HUES64 (cell line): ENCODE results near the gene PWWP2B.
A peak's percentile ranks its signal among the peaks of the same experiment; 100 is the strongest.

Experiments used
- H3K27ac ChIP-seq: 2 replicates; pipeline ENCODE4 v1.7.0; 2013; ENCODE audit warnings: low read depth, low read length, inconsistent platforms
- H3K27me3 ChIP-seq: 2 replicates; pipeline ENCODE4 v1.6.1; 2013; ENCODE audit warnings: mild to moderate bottlenecking, low read length; ENCODE audit not compliant: insufficient read depth
- H3K36me3 ChIP-seq: 2 replicates; pipeline ENCODE4 v1.6.1; 2013; ENCODE audit warnings: mild to moderate bottlenecking, low read length; ENCODE audit not compliant: insufficient read depth
- H3K4me1 ChIP-seq: 2 replicates; pipeline ENCODE4 v1.6.1; 2013; ENCODE audit warnings: mild to moderate bottlenecking, low read length, moderate library complexity; ENCODE audit not compliant: insufficient read depth
- H3K4me3 ChIP-seq: 2 replicates; pipeline ENCODE4 v1.5.1; 2013; ENCODE audit warnings: mild to moderate bottlenecking, low read length, moderate library complexity
- H3K9ac ChIP-seq: 2 replicates; pipeline ENCODE4 v1.6.1; 2013; ENCODE audit warnings: mild to moderate bottlenecking, low read depth, low read length
- H3K9me3 ChIP-seq: 2 replicates; pipeline ENCODE4 v1.6.1; 2013; ENCODE audit warnings: low read depth, low read length; ENCODE audit not compliant: insufficient read depth
- WGBS: fragments of 150-250, 120-280 bp; methylation state at CpG from one replicate; pipeline ENCODE4 v1.1.7; 2013; ENCODE audit warnings: missing lambda C conversion rate; 5-methylcytosine and 5-hydroxymethylcytosine counted together

PWWP2B gene

DNA sequence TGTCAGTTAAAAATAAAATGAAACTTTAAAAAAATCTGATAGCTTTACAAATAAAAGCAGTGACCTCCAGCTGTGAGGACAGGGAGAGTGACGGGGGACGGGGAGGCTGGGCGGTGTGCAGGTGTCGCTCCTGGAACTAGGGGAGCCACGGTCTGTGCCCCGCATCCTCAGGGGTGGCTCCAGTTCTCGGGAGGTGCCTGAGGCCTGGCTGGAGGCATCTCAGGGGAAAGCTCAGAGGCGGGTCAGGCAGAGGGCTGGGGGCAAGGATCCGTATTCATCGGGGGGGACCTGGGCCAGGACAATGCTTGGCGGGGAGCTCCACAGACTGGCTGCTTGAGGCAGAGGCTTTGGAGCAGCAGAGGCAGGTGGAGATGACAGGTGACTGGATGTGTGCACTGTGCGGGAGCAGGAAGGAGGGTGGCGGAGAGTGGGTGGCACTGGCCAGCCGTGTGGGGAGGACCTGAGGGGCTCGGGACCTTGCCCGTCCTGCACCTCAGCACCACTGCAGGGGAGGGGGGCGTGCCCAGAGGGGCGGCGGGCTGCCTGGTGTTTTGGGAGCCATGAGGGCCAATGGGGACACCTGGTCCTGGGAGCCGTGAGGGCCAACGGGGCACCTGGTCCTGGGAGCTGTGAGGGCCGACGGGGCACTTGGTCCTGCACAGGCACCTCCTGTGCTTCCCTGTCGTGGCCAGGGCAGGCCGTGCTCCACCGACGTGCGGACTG is 13.2 kb downstream of the PWWP2B start:
- Histone ChIP-seq H3K36me3 (0 out of 2 replicates have a peak, but pooled peaks cover 6% of the 10 kb centered on the region), H3K27me3 (no peaks in the 10 kb centered on the region), H3K27ac (no peak overlapping the region), H3K9me3 (no peaks in the 10 kb centered on the region), H3K4me3 (no peak overlapping the region), H3K9ac (no peak overlapping the region), H3K4me1 (peaks cover 41% of the 10 kb centered on the region)
- 90% methylated on average over 28 of the region's 28 CpGs for WGBS

DNA sequence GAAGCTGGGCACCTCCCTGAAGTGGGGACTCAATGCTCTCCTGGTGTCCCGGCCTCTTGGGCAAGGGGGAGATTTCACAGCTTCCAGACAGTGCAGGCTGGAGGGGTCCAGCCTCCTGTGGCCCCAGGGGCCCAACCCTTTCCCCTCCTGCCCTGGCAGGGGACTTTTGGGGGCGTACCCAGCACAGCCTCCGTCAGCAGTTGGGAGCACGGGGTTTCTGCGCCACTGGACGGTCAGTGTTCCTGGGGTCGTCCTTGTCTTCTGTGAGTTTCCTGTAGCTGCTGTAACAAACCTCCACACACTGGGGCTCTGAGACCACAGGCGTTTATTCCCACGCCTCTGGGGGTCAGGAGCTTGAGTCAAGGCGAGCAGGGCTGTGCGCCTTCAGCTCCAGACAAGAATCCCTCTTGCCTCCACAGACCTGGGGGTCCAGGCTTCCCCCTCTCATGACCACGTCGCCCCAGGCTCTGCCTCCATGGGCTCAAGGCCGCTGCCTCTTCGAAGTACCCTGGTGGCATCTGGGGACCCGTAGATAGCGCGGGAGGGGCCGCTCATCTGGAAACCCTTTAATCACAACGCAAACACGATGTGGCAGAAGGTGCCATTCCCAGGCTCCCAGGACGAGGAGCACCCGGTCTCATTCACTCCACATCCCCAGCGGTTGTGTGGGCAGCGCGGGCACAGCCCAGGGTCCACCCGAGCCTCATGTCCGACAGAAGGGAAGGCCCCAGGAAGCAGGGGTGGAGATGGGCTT is 14.0 kb downstream of the PWWP2B start:
- Histone ChIP-seq H3K27me3 (no peaks in the 10 kb centered on the region), H3K4me3 (no peak overlapping the region), H3K9me3 (no peaks in the 10 kb centered on the region), H3K4me1 (peaks cover 41% of the 10 kb centered on the region), H3K27ac (no peak overlapping the region), H3K9ac (no peak overlapping the region), H3K36me3 (0 out of 2 replicates have a peak, but pooled peaks cover 6% of the 10 kb centered on the region)
- 94% methylated on average over 28 of the region's 28 CpGs for WGBS

DNA sequence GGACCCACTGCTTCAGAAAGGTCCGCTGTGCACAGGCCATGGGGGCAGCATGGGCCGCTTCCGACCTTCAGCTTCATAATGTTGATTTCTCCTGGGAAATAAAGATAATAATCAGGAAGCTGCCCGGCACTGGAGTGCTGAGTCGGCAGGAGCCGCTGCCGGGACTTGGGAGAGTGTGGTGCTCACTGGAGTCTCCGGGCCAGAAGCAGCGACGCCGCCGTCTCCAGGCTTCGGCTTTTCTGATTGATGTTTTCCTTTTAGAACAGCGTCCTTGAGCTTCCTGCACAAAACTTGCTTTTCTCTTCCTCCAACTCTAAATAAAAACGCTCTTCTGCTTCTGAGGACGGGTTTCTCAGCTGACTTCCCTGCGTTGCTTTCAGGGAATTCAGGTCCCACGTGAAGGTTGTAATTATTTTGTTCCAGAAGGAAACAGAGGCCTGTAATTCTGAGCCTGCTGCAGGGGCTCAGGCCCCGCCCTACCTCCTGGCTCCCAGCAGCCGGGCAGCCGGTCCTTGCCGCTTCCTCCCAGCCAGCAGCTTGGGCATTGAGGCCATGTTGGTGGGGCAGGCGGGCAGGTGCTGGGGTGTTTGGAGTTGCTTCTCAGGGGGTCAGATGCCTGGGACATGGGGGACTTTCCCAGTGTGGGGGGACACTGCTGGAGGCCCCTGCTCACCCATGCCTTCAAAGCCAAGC is 14.7 kb downstream of the PWWP2B start:
- Histone ChIP-seq H3K36me3 (no peaks in the 10 kb centered on the region), H3K4me1 (peaks cover 41% of the 10 kb centered on the region), H3K9me3 (no peaks in the 10 kb centered on the region), H3K4me3 (no peak overlapping the region), H3K27me3 (no peaks in the 10 kb centered on the region), H3K27ac (0 out of 2 replicates have a peak overlapping the region, but pooled peaks have one; percentile 25), H3K9ac (no peak overlapping the region)
- WGBS = 77% methylated on average over 23 of the region's 23 CpGs

DNA sequence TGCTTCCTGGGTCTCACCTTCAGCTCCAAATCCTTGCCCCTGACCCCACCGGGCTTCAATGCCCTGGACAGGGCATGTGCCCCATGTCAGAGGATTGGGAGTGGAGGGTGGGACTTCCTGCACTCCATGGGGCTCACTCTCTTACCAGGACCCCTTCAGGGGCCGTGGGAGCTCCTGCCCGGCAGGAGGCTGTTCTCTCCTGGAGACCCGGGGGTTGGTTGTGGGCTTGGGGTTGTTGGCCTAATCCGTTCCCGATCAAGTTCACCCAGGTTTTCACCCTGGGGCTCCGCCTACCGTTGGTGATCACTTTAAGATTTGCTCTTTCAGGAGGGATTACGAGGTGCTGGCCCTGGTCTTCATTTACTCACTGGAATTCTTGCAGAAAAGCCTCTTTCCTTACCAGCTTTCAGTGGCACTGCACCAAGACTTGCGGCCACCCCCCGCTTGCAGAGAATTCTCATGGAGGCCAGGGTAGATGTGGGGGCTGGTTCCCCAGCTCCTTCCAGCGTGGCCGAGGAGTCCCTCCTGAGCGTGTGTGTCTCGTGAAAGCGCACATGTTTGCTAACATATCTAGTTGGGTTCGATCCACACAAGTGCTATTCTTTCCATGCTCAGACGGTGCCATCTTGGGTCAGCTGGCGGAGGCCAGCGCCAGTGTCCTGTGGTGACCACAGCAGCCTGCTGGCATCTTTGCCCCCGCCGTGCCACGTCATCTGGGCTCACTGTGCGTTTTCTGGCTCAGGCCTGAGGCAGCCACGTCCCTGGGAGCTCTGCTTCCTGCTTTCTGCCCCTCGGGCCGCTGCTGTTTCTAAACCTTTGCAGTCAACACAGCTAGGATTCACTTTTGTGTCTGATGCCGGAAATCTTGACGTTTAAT is 15.6 kb downstream of the PWWP2B start:
- WGBS = 86% methylated on average over 27 of the region's 29 CpGs

DNA sequence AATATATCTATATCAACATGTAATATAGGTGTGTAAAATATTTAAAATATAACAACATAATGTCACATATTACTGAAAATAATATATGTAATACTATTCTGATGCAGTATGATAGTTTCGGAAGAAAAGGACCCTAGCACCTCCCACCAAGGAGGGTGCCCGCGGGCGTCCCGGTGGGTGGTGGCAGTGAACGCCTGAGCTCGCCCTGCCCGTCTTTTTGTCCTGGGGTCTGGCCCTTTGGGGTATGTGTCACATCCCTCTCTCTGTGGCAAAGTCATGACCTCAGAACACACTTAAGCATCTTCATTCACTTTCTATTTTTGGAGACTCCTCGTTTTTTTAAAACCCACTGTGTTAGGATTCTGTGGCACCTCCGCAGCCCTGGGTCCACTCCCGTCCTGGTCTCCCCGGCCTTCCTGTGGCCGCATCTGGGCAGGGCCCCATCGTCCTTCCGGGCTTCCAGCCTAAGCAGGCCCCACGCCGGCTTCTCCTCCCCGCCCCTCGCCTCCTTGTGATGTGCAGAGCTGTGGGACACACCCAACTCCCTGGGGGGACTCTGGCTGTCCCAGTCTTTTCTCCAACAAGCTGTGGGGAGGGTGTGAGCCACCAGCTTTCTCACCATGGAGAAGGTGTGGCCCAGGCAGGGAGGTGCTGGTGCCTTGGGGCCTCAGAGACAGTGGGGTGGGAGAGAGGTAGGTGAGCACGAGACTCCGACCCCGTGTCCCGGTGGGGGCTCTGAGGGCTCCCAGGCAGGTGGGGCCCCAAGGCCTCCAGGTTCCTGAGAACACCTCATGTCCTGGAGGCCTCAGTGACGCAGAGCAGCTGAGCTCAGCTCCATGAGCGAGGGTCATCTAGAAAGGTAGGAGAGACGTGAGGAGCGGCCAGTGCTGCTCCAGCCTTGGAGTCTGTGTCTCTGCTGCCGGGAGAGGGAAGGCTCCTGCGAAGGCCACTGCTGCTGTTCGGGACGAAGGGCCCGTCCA is 16.5 kb downstream of the PWWP2B start:
- Histone ChIP-seq H3K4me1 (peaks cover 33% of the 10 kb centered on the region), H3K36me3 (no peaks in the 10 kb centered on the region), H3K9ac (no peak overlapping the region), H3K9me3 (no peaks in the 10 kb centered on the region), H3K27me3 (no peaks in the 10 kb centered on the region), H3K27ac (no peak overlapping the region), H3K4me3 (no peak overlapping the region)
- WGBS = 85% methylated on average over 32 of the region's 32 CpGs

More for the DNA sequence above, 15.6 kb downstream of the PWWP2B start:
- Histone ChIP-seq H3K36me3 (no peaks in the 10 kb centered on the region), H3K27ac (no peak overlapping the region), H3K9me3 (no peaks in the 10 kb centered on the region), H3K9ac (no peak overlapping the region), H3K27me3 (no peaks in the 10 kb centered on the region), H3K4me1 (peaks cover 35% of the 10 kb centered on the region), H3K4me3 (no peak overlapping the region)

DNA sequence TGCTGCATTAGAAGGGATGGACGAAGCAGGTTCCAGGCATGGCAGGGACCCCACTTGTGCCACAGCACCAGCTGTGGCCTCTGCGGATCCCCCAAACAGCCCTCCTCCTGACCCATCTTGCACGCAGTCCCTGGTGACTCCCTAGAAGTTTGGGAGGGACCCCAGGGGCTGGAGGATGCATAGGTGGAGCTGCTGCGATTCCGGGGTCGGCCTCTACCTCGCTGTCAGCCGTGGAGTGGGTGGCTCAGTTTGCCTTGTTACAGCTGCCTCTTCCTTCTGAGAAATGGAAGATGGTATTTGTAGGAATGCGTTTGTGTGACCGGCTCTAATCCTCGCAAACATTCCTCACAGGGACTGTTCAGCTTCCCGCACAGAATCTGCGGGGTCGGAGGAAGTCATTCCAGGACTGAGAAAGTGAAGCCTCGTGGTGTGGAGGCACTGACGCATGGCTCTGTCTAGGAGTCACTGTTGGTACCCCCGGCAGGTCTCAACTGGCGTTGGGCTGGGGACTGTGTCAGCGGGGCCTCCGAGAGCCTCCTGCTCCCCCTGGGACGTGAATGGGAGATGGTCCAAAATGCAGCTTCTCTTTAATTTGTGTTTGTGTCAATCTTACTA is 17.5 kb downstream of the PWWP2B start:
- Histone ChIP-seq H3K4me1 (peaks cover 29% of the 10 kb centered on the region), H3K4me3 (no peak overlapping the region), H3K27ac (no peak overlapping the region), H3K36me3 (no peaks in the 10 kb centered on the region), H3K9me3 (no peaks in the 10 kb centered on the region), H3K9ac (no peak overlapping the region), H3K27me3 (no peaks in the 10 kb centered on the region)
- WGBS = 92% methylated on average over 21 of the region's 21 CpGs

DNA sequence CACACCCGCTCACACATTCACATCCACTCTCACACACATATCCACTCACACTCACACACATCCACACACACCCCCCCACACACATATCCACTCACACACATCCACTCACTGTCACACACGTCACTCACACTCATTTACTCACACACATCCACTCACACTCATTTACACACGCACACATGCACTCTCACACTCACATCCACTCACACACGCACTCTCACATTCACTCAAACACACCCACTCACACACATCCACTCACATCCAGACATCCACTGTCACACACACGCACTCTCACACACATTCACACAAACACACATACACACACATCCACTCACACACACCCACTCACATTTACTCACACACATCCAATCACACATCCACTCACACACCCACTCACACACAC is 18.3 kb downstream of the PWWP2B start:
- H3K27ac ChIP-seq = no peak overlapping the region
- no peaks in the 10 kb centered on the region for H3K27me3 ChIP-seq
- H3K36me3 ChIP-seq = no peaks in the 10 kb centered on the region
- H3K4me3 ChIP-seq = no peak overlapping the region
- peaks cover 24% of the 10 kb centered on the region for H3K4me1 ChIP-seq
- H3K9me3 ChIP-seq = no peaks in the 10 kb centered on the region
- WGBS = 90% methylated on average over 5 of the region's 5 CpGs
- H3K9ac ChIP-seq = no peak overlapping the region

DNA sequence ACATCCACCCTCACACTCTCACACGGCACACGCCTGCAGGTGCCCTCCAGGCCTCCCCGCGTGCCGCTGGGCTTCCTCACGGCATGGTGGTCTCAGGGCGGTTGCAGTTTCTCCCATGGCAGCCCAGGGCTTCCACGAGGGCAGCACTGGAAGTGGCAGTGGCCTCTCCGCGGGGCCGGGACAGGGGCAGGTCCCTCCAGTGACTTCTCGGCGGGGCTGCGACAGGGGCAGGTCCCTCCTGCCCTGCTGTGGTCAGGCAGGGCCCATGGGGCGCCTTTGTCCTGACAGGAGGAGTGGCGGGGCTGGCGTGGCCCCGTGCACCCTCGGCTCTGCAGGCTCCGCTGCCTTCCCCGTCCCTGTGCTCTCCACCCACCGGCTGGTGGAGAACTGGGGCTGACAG is 19.0 kb downstream of the PWWP2B start:
- 91% methylated on average over 22 of the region's 22 CpGs for WGBS
- no peaks in the 10 kb centered on the region for H3K36me3 ChIP-seq
- H3K4me1 ChIP-seq = peaks cover 29% of the 10 kb centered on the region
- H3K9ac ChIP-seq = no peak overlapping the region
- no peak overlapping the region for H3K27ac ChIP-seq
- no peaks in the 10 kb centered on the region for H3K27me3 ChIP-seq
- no peak overlapping the region for H3K4me3 ChIP-seq
- no peaks in the 10 kb centered on the region for H3K9me3 ChIP-seq

DNA sequence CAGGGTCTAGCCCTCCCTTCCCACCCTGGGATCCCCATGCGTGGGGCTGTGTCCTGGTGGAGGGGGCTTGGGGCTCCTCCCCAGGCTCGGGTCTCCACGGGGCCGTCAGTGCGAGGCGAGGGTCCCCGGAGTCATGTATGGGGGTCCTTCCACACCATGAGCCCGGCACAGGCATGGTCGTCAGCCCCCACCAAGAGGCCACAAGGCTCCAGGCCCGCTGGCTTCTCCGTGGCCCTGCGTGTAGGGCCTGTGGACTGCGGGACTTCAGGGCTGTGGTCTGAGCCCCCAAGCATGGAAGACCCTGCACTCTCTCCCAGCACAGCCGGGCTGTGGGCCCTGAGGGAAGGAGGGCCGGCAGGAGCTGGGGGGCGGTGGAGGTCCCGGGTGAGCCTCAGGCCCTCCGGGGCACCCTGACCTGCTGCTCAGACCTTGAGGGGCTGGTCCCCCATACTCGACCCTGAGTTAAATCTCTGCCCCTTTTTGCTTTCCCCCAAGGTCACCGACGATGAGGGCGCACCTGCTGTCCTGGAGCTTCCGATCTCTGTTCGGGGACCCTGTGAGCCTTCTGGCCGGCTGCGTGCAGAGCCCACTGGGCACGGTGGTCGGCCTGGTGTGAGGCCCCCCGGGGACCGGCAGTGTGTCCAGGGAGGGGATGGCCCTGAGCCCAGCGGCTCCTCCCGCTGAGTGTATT is 19.7 kb downstream of the PWWP2B start:
- H3K27ac ChIP-seq = no peak overlapping the region
- H3K4me3 ChIP-seq = no peak overlapping the region
- H3K9ac ChIP-seq = no peak overlapping the region
- no peaks in the 10 kb centered on the region for H3K9me3 ChIP-seq
- peaks cover 34% of the 10 kb centered on the region for H3K4me1 ChIP-seq
- WGBS = 92% methylated on average over 32 of the region's 32 CpGs
- no peaks in the 10 kb centered on the region for H3K27me3 ChIP-seq
- no peaks in the 10 kb centered on the region for H3K36me3 ChIP-seq
